Ovary (tissue), 3 donors: ENCODE measurements around the gene MPPED1.

Experiments used
- EP300 ChIP-seq: sonication (generic); formaldehyde crosslinking; IDR thresholded peaks from one replicate; pipeline ENCODE4 v1.6.1; 2017; ENCODE audit warnings: antibody characterized with exemption
- POLR2A ChIP-seq: fragments of 450-650 bp; IDR thresholded peaks from one replicate; pipeline ENCODE4 v1.6.1; 2017; ENCODE audit warnings: antibody characterized with exemption, mild to moderate bottlenecking, moderate library complexity
- TF ChIP-seq, protein P1 (sequence below), 3 donors: fragments of 450-650 bp in 2 of 3; fragments of 200-600 bp in 1 of 3; IDR thresholded peaks; one replicate each; pipeline versions ENCODE4 v1.5.1 to v1.8.0; 2016 to 2022; ENCODE audit warnings: antibody characterized with exemption in 3 of 3, mild to moderate bottlenecking in 1 of 3
- donor health status: DM: no; HTN: no; CAD: no.

DNA sequence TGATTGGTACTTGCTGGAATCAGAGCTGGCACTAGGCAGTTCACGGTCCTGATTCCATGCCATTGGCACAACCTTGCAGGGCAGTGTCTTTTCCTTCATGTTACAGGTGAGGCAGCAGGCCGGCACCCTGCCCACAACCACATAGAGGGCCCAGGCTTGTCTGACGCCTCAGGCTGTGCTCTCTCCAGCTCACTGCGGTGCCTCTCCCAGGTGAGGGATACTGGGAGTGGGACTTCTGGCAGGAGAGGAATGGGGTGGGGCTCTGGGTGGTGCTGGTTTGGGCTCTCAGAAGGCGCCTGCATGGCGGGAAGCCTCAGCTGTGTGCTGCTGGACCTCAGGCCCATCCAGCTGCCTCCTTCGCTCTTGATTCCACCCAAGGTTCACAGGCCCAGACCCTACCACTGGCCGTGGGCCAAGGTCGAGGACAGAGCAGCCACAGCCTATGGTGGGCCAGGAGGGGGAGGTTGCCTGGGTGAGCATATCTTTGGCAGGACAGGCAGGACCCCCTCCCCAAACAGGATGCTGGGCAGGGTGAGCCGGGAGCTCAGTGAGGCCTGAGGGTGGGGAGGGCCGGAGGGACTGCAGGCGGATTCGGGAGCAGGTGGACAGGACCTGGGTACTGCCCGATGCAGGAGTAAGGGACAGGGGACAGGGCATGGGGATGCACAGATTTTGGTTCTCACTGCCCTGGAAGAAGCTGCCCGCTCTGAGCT lies 7.0 kb upstream of the MPPED1 start:
- TF ChIP-seq, protein P1, sequence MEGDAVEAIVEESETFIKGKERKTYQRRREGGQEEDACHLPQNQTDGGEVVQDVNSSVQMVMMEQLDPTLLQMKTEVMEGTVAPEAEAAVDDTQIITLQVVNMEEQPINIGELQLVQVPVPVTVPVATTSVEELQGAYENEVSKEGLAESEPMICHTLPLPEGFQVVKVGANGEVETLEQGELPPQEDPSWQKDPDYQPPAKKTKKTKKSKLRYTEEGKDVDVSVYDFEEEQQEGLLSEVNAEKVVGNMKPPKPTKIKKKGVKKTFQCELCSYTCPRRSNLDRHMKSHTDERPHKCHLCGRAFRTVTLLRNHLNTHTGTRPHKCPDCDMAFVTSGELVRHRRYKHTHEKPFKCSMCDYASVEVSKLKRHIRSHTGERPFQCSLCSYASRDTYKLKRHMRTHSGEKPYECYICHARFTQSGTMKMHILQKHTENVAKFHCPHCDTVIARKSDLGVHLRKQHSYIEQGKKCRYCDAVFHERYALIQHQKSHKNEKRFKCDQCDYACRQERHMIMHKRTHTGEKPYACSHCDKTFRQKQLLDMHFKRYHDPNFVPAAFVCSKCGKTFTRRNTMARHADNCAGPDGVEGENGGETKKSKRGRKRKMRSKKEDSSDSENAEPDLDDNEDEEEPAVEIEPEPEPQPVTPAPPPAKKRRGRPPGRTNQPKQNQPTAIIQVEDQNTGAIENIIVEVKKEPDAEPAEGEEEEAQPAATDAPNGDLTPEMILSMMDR (IDR thresholded peaks at IDR 0.05): no peak
- TF ChIP-seq EP300 (no peak), POLR2A (no peak)
